Activated CD4-positive, alpha-beta T cell treated with anti-CD3 and anti-CD28 coated beads for 36 hours (primary cell): ENCODE data around the gene CLEC2L. TPM values are rescaled to one million over a fixed set of nuclear protein-coding genes. Genes with fewer than 3 reads are reported as not detected.

Experiments used
- total RNA-seq, 2 experiments: library from RNA; stranded (reverse); gene quantifications; one replicate each; pipeline ENCODE4 v1.2.3, GENCODE V29; 2021

Gene CLEC2L
- total RNA-seq, 2 experiments from 2014 or later = not detected

Other genes starting within 250 kb of the CLEC2L start
- gene FMC1, start 182.3 kb upstream of the CLEC2L start, total RNA-seq = 1 to 10 TPM; 1.7 to 7.8 TPM
- gene LUC7L2, start 163.8 kb upstream of the CLEC2L start, total RNA-seq = 100 to 1,000 TPM; 124 to 126 TPM
- gene KLRG2, start 40.0 kb upstream of the CLEC2L start, total RNA-seq = under 1 TPM; 0.60 to 0.62 TPM